H1 (cell line): ENCODE results near the gene HDDC3. TPM values are rescaled to one million over a fixed set of nuclear protein-coding genes. Genes with fewer than 3 reads are reported as not detected.

Experiments
- BCL11A ChIP-seq, 2 experiments: IDR thresholded peaks; one replicate each; pipeline ENCODE4 v1.6.1; 2011; ENCODE audit warnings: low read depth in 2 of 2, low read length in 2 of 2, mild to moderate bottlenecking in 2 of 2
- BRCA1 ChIP-seq: IDR thresholded peaks from 2 replicates; pipeline ENCODE4 v1.6.1; 2012; ENCODE audit warnings: low read depth, low read length, improper control_type of control experiment
- CHD1 ChIP-seq: IDR thresholded peaks from 2 replicates; pipeline ENCODE4 v1.6.1; 2012; ENCODE audit warnings: low read depth, low read length, improper control_type of control experiment
- CTBP2 ChIP-seq: IDR thresholded peaks from 2 replicates; pipeline ENCODE4 v1.7.0; 2011; ENCODE audit warnings: borderline replicate concordance, mild to moderate bottlenecking, moderate library complexity, mixed read lengths, low read length; ENCODE audit not compliant: insufficient read depth, insufficient read length
- EP300 ChIP-seq, 2 experiments: IDR thresholded peaks; 1 replicate in 1 of 2; 2 replicates in 1 of 2; pipeline ENCODE4 v1.6.1; 2011 to 2012; ENCODE audit warnings: low read depth in 2 of 2, low read length in 2 of 2, mild to moderate bottlenecking in 2 of 2, borderline replicate concordance in 1 of 2, inconsistent platforms in 1 of 2, moderate library complexity in 1 of 2
- FOSL1 ChIP-seq: IDR thresholded peaks from 2 replicates; pipeline ENCODE4 v1.6.1; 2011; ENCODE audit warnings: mild to moderate bottlenecking, low read depth, low read length, moderate library complexity; ENCODE audit not compliant: insufficient read depth
- GABPA ChIP-seq: IDR thresholded peaks from 2 replicates; pipeline ENCODE4 v1.6.1; 2011; ENCODE audit warnings: mild to moderate bottlenecking, low read length, moderate library complexity, borderline replicate concordance; ENCODE audit not compliant: insufficient read depth
- KDM1A ChIP-seq: fragments of 200-600, 300-600 bp; sonication (generic); IDR thresholded peaks from 2 replicates; pipeline ENCODE4 v1.7.1; 2016; ENCODE audit warnings: mild to moderate bottlenecking, low read length, borderline replicate concordance
- RBBP5 ChIP-seq: IDR thresholded peaks from 2 replicates; pipeline ENCODE4 v1.7.1; 2012; ENCODE audit warnings: low read depth, mild to moderate bottlenecking, inconsistent platforms, low read length, moderate library complexity, borderline replicate concordance
- SRF ChIP-seq: IDR thresholded peaks from 2 replicates; pipeline ENCODE4 v1.6.1; 2011; ENCODE audit warnings: mild to moderate bottlenecking, low read depth, low read length, moderate library complexity
- TAF1 ChIP-seq: IDR thresholded peaks from 2 replicates; pipeline ENCODE4 v1.6.1; 2011; ENCODE audit warnings: mild to moderate bottlenecking, low read depth, low read length
- TBP ChIP-seq: IDR thresholded peaks from 2 replicates; pipeline ENCODE4 v1.6.1; 2011; ENCODE audit warnings: low read depth, low read length, improper control_type of control experiment
- TCF12 ChIP-seq: IDR thresholded peaks from 2 replicates; pipeline ENCODE4 v1.6.1; 2011; ENCODE audit warnings: low read depth, mild to moderate bottlenecking, low read length
- polyA plus RNA-seq, 7 experiments: library from polyadenylated mRNA; depleted of rRNA in 3 of 7; stranded (reverse) in 5 of 7; unstranded in 2 of 7; fragments of >200 nt in 5 of 7; fragments of 200-250 nt in 2 of 7; gene quantifications; 1 replicate in 5 of 7; 2 replicates in 1 of 7; 4 replicates in 1 of 7; pipeline versions ENCODE4 v1.2.1 to v1.2.3, GENCODE V29; 2011 to 2013; ENCODE audit warnings: missing spikeins in 2 of 7, mixed read lengths in 2 of 7
- total RNA-seq: library from RNA; stranded (reverse); fragmentation: NEBNext Ultra II Directional; extraction: Animal tissue kit (Norgen Biotek cat#: 25700); gene quantifications from 2 replicates; pipeline ENCODE4 v1.2.1, GENCODE V29; 2021
- TF ChIP-seq, protein P1 (sequence below): IDR thresholded peaks from 2 replicates; pipeline ENCODE4 v1.6.1; 2012; ENCODE audit warnings: inconsistent platforms
- TF ChIP-seq, protein P2 (sequence below), 3 experiments: IDR thresholded peaks; 1 replicate in 2 of 3; 2 replicates in 1 of 3; pipeline versions ENCODE4 v1.5.1 to v1.6.1; 2011; ENCODE audit warnings: low read length in 3 of 3, mild to moderate bottlenecking in 3 of 3, inconsistent platforms in 2 of 3, low read depth in 1 of 3, moderate library complexity in 1 of 3; ENCODE audit not compliant: insufficient read depth in 1 of 3; ENCODE audit errors: control extremely low read depth in 1 of 3

The HDDC3 gene
- total and polyA plus RNA-seq, 2 of the 8 experiments (the other 6 are each of a cell fraction or from before 2014, with no cell fraction given): 16.3 to 16.5 TPM

DNA sequence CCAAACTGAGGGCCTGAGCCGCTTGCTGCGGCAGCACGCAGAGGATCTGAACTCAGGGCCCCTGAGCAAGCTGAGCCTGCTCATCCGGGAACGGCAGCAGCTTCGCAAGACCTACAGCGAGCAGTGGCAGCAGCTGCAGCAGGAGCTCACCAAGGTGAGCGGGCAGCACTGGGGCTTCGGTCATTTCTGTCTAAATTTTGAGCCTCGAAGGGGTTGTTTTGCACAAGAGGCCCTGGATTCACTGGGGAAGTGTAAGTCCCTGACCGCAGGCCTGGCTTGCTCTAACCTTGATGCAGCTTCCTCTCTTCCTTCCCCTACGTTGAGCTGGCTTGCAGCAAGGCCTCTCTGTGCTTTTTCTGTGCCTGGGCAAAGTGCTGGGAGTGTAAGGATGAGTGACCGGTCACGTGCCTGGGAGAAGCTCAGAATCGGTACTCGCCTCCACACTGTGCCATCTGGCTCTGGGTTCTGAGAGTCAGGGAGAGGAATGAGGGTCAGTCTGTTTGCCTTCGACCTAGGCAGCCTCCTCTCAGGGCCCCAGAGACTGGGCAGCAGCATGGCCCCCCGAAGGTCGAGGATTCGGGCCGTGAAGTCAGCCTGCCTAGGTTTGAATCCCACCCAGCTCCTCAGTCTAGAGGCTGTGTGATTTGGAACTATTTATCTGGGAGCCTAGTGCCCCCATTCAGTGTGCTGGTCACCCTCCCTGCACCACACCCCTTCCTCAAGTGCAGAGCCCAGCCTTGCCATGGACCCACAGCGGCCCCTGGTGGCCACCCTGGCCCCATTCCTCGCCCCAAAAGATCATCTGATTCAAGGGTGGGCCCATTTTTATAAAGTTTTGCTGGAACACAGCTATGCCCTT lies 46.7 kb downstream of the HDDC3 start (continued):
- TF ChIP-seq SRF (no peak), CTBP2 (no peak), RBBP5 (no peak), TBP (no peak), BCL11A (IDR thresholded peaks at IDR 0.05; ENCODE audit: low read depth in 2 of 2, low read length in 2 of 2) (no peak), TAF1 (no peak), BRCA1 (no peak), KDM1A (no peak), FOSL1 (no peak), EP300 (IDR thresholded peaks at IDR 0.05; ENCODE audit: borderline replicate concordance in 1 of 2, low read depth in 2 of 2, low read length in 2 of 2) (0 out of 3 replicates have a peak, but pooled peaks of 1 of the 2 experiments have one; percentile 29), CHD1 (no peak), GABPA (0 out of 2 replicates have a peak, but pooled peaks have one; percentile 28), TCF12 (no peak)
- TF ChIP-seq, protein P1, sequence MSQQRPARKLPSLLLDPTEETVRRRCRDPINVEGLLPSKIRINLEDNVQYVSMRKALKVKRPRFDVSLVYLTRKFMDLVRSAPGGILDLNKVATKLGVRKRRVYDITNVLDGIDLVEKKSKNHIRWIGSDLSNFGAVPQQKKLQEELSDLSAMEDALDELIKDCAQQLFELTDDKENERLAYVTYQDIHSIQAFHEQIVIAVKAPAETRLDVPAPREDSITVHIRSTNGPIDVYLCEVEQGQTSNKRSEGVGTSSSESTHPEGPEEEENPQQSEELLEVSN: no peak
- TF ChIP-seq, protein P2, sequence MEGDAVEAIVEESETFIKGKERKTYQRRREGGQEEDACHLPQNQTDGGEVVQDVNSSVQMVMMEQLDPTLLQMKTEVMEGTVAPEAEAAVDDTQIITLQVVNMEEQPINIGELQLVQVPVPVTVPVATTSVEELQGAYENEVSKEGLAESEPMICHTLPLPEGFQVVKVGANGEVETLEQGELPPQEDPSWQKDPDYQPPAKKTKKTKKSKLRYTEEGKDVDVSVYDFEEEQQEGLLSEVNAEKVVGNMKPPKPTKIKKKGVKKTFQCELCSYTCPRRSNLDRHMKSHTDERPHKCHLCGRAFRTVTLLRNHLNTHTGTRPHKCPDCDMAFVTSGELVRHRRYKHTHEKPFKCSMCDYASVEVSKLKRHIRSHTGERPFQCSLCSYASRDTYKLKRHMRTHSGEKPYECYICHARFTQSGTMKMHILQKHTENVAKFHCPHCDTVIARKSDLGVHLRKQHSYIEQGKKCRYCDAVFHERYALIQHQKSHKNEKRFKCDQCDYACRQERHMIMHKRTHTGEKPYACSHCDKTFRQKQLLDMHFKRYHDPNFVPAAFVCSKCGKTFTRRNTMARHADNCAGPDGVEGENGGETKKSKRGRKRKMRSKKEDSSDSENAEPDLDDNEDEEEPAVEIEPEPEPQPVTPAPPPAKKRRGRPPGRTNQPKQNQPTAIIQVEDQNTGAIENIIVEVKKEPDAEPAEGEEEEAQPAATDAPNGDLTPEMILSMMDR (IDR thresholded peaks at IDR 0.05; ENCODE audit: control extremely low read depth in 1 of 3, insufficient read depth in 1 of 3, low read depth in 1 of 3, low read length in 3 of 3): peak in 2 of 3 experiments; percentile 91; a peak in 3 of 4 replicates
